ENCODE data around the gene RABGAP1. TPM values are rescaled to one million over a fixed set of nuclear protein-coding genes. Genes with fewer than 3 reads are reported as not detected.

The RABGAP1 gene
- polyA plus RNA-seq, 1 of the 3 experiments (the other 2 are of a cell fraction): 20.2 TPM

DNA sequence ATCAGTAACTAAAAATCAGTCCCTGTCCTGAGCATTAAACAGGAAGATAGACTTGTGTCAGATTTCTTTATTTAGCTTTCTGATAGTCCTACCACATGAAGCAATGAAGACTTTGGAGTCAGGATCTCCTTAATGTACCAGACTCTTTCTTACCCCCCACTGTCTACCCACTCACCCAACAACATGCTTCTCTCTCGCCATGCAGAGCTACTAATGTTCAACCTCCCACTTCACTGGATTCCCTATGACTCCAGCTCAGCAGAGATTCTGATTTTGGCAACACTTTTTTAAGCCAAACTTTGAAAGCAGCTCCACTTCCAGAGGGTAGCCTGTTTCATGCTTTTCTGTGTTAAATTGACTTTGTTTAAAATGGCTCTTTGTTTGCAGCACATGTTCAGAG lies 143.4 kb downstream of the RABGAP1 start:
- 100% methylated on average over 1 of the region's 1 CpG for WGBS (ENCODE audit: low lambda C conversion rate)
- H3K9ac ChIP-seq: no peak overlapping the region
- H3K9me2 ChIP-seq: no peaks in the 10 kb centered on the region
- H3K79me2 ChIP-seq (ENCODE audit: insufficient read depth): no peaks in the 10 kb centered on the region
- H3K27ac ChIP-seq (ENCODE audit: low read depth in 2 of 2, low read length in 1 of 2): no peak overlapping the region
- no peaks in the 10 kb centered on the region for H3K27me3 ChIP-seq (ENCODE audit: insufficient read depth)
- no peaks in the 10 kb centered on the region for H4K20me1 ChIP-seq (ENCODE audit: insufficient read depth)
- H3K9me3 ChIP-seq: no peaks in the 10 kb centered on the region
- TF ChIP-seq, protein P1, sequence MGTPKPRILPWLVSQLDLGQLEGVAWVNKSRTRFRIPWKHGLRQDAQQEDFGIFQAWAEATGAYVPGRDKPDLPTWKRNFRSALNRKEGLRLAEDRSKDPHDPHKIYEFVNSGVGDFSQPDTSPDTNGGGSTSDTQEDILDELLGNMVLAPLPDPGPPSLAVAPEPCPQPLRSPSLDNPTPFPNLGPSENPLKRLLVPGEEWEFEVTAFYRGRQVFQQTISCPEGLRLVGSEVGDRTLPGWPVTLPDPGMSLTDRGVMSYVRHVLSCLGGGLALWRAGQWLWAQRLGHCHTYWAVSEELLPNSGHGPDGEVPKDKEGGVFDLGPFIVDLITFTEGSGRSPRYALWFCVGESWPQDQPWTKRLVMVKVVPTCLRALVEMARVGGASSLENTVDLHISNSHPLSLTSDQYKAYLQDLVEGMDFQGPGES (IDR thresholded peaks at IDR 0.05; ENCODE audit: low read depth, low read length): no peak
- TF ChIP-seq JUND (IDR thresholded peaks at IDR 0.05) (no peak), POLR2AphosphoS5 (IDR thresholded peaks at IDR 0.05; ENCODE audit: low read depth, low read length) (no peak), ELF1 (IDR thresholded peaks at IDR 0.05) (no peak), MXI1 (IDR thresholded peaks at IDR 0.05; ENCODE audit: low read depth, low read length) (no peak), YY1 (IDR thresholded peaks at IDR 0.05; ENCODE audit: low read depth) (no peak), GATA2 (CRISPR knock-in tag; IDR thresholded peaks at IDR 0.05) (no peak)
- TF ChIP-seq, protein P2, sequence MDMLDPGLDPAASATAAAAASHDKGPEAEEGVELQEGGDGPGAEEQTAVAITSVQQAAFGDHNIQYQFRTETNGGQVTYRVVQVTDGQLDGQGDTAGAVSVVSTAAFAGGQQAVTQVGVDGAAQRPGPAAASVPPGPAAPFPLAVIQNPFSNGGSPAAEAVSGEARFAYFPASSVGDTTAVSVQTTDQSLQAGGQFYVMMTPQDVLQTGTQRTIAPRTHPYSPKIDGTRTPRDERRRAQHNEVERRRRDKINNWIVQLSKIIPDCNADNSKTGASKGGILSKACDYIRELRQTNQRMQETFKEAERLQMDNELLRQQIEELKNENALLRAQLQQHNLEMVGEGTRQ (IDR thresholded peaks at IDR 0.05; ENCODE audit: borderline replicate concordance, low read depth, low read length): no peak
- TF ChIP-seq, protein P3, sequence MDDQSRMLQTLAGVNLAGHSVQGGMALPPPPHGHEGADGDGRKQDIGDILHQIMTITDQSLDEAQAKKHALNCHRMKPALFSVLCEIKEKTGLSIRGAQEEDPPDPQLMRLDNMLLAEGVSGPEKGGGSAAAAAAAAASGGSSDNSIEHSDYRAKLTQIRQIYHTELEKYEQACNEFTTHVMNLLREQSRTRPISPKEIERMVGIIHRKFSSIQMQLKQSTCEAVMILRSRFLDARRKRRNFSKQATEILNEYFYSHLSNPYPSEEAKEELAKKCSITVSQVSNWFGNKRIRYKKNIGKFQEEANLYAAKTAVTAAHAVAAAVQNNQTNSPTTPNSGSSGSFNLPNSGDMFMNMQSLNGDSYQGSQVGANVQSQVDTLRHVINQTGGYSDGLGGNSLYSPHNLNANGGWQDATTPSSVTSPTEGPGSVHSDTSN (IDR thresholded peaks at IDR 0.05): no peak
- H2AFZ ChIP-seq (ENCODE audit: low read depth): no peak overlapping the region
- ChIA-PET POLR2A (interaction anchor here (0.6 kb wide), 1 partner anchor 190 kb away, joined by 3 read pairs; no protein-coding TSS in a partner anchor), CTCF (interaction anchor here (0.9 to 4.6 kb wide), 4 partner anchors 18 to 270 kb away, joined by 4 to 19 read pairs (median 8); no protein-coding TSS in a partner anchor)
- DNase-seq: no peak
- H3K36me3 ChIP-seq (replicated peaks in 1 of 2; ENCODE audit: control insufficient read depth in 1 of 2, insufficient read depth in 2 of 2, low read length in 1 of 2): peaks cover 42 to 61% of the 10 kb centered on the region in 2 experiments
- H3K4me1 ChIP-seq (ENCODE audit: control insufficient read depth in 1 of 2, insufficient read depth in 2 of 2, low read depth in 1 of 2, low read length in 1 of 2): peaks cover 0 to 7% of the 10 kb centered on the region in 2 experiments; a peak in 1 of 4 replicates
- H3K4me3 ChIP-seq (ENCODE audit: low read depth in 2 of 2, low read length in 1 of 2): no peak overlapping the region
- peaks cover under 1% of the 10 kb centered on the region for H3F3A ChIP-seq (replicated peaks; ENCODE audit: insufficient read depth)
- H3K4me2 ChIP-seq: no peak overlapping the region

DNA sequence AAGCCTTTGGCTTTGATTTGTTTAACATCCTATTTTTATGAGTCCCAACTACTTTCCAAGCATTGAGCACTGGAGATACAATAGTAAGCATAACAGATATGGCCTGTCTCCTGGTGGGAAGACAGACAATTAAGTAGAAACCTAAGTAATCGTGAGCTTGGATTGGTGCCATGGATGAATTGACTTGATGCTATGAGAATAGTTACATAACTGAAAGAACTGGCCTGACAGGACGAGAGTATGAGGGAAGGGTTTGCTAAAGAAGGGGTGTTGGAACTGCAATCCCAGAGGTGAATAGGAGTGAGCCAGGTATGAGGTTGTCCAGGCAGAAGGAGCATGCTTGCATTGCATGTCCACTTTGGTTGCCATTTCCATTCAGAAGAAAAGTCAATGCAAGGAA lies 145.1 kb downstream of the RABGAP1 start:
- no peak for DNase-seq
- no peak overlapping the region for H3K27ac ChIP-seq (ENCODE audit: low read depth in 2 of 2, low read length in 1 of 2)
- TF ChIP-seq MEF2A (IDR thresholded peaks at IDR 0.05; ENCODE audit: borderline replicate concordance, low read depth): no peak
- no peak for TF ChIP-seq RXRA (IDR thresholded peaks at IDR 0.05; ENCODE audit: borderline replicate concordance, low read depth)
- TF ChIP-seq YY1 (IDR thresholded peaks at IDR 0.05; ENCODE audit: low read depth): no peak
- TF ChIP-seq, protein P4, sequence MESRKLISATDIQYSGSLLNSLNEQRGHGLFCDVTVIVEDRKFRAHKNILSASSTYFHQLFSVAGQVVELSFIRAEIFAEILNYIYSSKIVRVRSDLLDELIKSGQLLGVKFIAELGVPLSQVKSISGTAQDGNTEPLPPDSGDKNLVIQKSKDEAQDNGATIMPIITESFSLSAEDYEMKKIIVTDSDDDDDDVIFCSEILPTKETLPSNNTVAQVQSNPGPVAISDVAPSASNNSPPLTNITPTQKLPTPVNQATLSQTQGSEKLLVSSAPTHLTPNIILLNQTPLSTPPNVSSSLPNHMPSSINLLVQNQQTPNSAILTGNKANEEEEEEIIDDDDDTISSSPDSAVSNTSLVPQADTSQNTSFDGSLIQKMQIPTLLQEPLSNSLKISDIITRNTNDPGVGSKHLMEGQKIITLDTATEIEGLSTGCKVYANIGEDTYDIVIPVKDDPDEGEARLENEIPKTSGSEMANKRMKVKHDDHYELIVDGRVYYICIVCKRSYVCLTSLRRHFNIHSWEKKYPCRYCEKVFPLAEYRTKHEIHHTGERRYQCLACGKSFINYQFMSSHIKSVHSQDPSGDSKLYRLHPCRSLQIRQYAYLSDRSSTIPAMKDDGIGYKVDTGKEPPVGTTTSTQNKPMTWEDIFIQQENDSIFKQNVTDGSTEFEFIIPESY (IDR thresholded peaks at IDR 0.05; ENCODE audit: borderline replicate concordance, low read depth): no peak
- no peak for TF ChIP-seq FOSL2 (IDR thresholded peaks at IDR 0.05; ENCODE audit: borderline replicate concordance, low read depth)
- TF ChIP-seq RAD21 (IDR thresholded peaks at IDR 0.05; ENCODE audit: low read length): no peak
- TF ChIP-seq FOXJ3 (CRISPR knock-in tag; IDR thresholded peaks at IDR 0.05): no peak
- TF ChIP-seq, protein P5, sequence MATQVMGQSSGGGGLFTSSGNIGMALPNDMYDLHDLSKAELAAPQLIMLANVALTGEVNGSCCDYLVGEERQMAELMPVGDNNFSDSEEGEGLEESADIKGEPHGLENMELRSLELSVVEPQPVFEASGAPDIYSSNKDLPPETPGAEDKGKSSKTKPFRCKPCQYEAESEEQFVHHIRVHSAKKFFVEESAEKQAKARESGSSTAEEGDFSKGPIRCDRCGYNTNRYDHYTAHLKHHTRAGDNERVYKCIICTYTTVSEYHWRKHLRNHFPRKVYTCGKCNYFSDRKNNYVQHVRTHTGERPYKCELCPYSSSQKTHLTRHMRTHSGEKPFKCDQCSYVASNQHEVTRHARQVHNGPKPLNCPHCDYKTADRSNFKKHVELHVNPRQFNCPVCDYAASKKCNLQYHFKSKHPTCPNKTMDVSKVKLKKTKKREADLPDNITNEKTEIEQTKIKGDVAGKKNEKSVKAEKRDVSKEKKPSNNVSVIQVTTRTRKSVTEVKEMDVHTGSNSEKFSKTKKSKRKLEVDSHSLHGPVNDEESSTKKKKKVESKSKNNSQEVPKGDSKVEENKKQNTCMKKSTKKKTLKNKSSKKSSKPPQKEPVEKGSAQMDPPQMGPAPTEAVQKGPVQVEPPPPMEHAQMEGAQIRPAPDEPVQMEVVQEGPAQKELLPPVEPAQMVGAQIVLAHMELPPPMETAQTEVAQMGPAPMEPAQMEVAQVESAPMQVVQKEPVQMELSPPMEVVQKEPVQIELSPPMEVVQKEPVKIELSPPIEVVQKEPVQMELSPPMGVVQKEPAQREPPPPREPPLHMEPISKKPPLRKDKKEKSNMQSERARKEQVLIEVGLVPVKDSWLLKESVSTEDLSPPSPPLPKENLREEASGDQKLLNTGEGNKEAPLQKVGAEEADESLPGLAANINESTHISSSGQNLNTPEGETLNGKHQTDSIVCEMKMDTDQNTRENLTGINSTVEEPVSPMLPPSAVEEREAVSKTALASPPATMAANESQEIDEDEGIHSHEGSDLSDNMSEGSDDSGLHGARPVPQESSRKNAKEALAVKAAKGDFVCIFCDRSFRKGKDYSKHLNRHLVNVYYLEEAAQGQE (IDR thresholded peaks at IDR 0.05; ENCODE audit: low read depth, low read length): no peak
- no peak for TF ChIP-seq CHD2 (IDR thresholded peaks at IDR 0.05; ENCODE audit: low read length, partially characterized antibody)
- TF ChIP-seq EZH2phosphoT487 (IDR thresholded peaks at IDR 0.05; ENCODE audit: borderline replicate concordance, low read depth): no peak
- no peak overlapping the region for H3K4me2 ChIP-seq
- peaks cover 17% of the 10 kb centered on the region for H3F3A ChIP-seq (replicated peaks; ENCODE audit: insufficient read depth)
- WGBS (ENCODE audit: low lambda C conversion rate): 81% methylated on average over 2 of the region's 2 CpGs
- H3K4me3 ChIP-seq (ENCODE audit: low read depth in 2 of 2, low read length in 1 of 2): no peak overlapping the region
- H3K9me2 ChIP-seq: no peaks in the 10 kb centered on the region
- H3K9me3 ChIP-seq: no peaks in the 10 kb centered on the region
- H3K4me1 ChIP-seq (ENCODE audit: control insufficient read depth in 1 of 2, insufficient read depth in 2 of 2, low read depth in 1 of 2, low read length in 1 of 2): peaks cover 2 to 23% of the 10 kb centered on the region in 2 experiments; a peak in 3 of 4 replicates
- no peaks in the 10 kb centered on the region for H3K27me3 ChIP-seq (ENCODE audit: insufficient read depth)
- H3K79me2 ChIP-seq (ENCODE audit: insufficient read depth): no peaks in the 10 kb centered on the region
- no peak overlapping the region for H2AFZ ChIP-seq (ENCODE audit: low read depth)
- ChIA-PET CTCF (interaction anchor here (0.6 to 1.9 kb wide), 5 partner anchors 10 to 264 kb away, joined by 3 to 12 read pairs (median 5); no protein-coding TSS in a partner anchor), POLR2A (no interaction called here)
- H3K9ac ChIP-seq: no peak overlapping the region
- peaks cover 49 to 56% of the 10 kb centered on the region in 2 experiments for H3K36me3 ChIP-seq (replicated peaks in 1 of 2; ENCODE audit: control insufficient read depth in 1 of 2, insufficient read depth in 2 of 2, low read length in 1 of 2)
- peaks cover 9% of the 10 kb centered on the region for H4K20me1 ChIP-seq (ENCODE audit: insufficient read depth)
